Lower leg skin (tissue), 3 donors: Measurements from ENCODE around the gene LEO1.

Experiments used
- CTCF ChIP-seq, 3 donors: fragments of 450-650 bp; IDR thresholded peaks; one replicate each; pipeline ENCODE4 v1.5.1; 2016; ENCODE audit warnings: antibody characterized with exemption in 3 of 3, mild to moderate bottlenecking in 3 of 3, moderate library complexity in 2 of 3
- POLR2A ChIP-seq, 2 donors: fragments of 450-650 bp; IDR thresholded peaks; one replicate each; pipeline ENCODE4 v1.6.1; 2016 to 2017; ENCODE audit warnings: antibody characterized with exemption in 2 of 2, mild to moderate bottlenecking in 1 of 2, moderate library complexity in 1 of 2

- TF ChIP-seq CTCF (IDR thresholded peaks at IDR 0.05) = no peak
- TF ChIP-seq POLR2A (IDR thresholded peaks at IDR 0.05) = no peak
Observed at GRCh38 chr15:51935466-51936104, 36.0 kb downstream of the LEO1 start.
